ENCODE measurements around the gene PSMA8.
A peak's percentile ranks its signal among the peaks of the same experiment; 100 is the strongest.

Gene PSMA8

GRCh38 chr18:26133652-26134051, at the start of gene PSMA8:
TSS of gene PSMA8 (plus strand) at chr18:26133869. CDS start at chr18:26133966, 97 bp downstream.
- in situ Hi-C loops (cut with HindIII; ENCODE audit: low sequenced_read_pairs): no loop called here
- no peak for DNase-seq (ENCODE audit: low read depth, low spot score)
- no peak within 1 kb of the TSS for H3K4me3 ChIP-seq (ENCODE audit: low read depth, low read length)
- TF ChIP-seq, protein P1, sequence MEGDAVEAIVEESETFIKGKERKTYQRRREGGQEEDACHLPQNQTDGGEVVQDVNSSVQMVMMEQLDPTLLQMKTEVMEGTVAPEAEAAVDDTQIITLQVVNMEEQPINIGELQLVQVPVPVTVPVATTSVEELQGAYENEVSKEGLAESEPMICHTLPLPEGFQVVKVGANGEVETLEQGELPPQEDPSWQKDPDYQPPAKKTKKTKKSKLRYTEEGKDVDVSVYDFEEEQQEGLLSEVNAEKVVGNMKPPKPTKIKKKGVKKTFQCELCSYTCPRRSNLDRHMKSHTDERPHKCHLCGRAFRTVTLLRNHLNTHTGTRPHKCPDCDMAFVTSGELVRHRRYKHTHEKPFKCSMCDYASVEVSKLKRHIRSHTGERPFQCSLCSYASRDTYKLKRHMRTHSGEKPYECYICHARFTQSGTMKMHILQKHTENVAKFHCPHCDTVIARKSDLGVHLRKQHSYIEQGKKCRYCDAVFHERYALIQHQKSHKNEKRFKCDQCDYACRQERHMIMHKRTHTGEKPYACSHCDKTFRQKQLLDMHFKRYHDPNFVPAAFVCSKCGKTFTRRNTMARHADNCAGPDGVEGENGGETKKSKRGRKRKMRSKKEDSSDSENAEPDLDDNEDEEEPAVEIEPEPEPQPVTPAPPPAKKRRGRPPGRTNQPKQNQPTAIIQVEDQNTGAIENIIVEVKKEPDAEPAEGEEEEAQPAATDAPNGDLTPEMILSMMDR (IDR thresholded peaks at IDR 0.05; ENCODE audit: low read depth, low read length): no peak

GRCh38 chr18:26085056-26085455, 48.6 kb upstream of the PSMA8 start:
- H3K4me3 ChIP-seq (ENCODE audit: low read depth, low read length): no peak overlapping the region
- TF ChIP-seq, protein P1 (IDR thresholded peaks at IDR 0.05; ENCODE audit: low read depth, low read length): no peak
- in situ Hi-C loops (cut with HindIII; ENCODE audit: low sequenced_read_pairs): no loop called here
- DNase-seq (ENCODE audit: low read depth, low spot score): no peak

DNA sequence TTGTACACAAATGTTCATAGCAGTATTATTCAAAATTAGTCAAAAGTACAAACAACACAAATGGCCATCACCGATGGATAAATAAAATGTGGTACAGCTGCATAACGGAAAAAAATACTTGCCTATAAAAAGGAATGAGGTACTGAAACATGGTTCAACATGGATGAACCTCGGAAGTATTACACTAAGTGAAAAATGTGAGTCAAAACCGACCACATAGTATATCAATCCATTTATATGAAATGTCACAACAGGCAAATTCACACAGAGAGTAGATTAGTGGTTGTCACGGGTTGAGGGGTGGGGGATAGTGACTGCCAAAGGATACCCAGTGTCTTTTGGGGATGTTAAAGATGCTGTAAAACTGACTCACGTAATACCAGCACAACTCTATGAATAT, 46.7 kb upstream of the PSMA8 start:
- no peak overlapping the region for H3K4me3 ChIP-seq (ENCODE audit: low read depth, low read length)
- TF ChIP-seq, protein P1 (IDR thresholded peaks at IDR 0.05; ENCODE audit: low read depth, low read length): no peak
- in situ Hi-C loops (cut with HindIII; ENCODE audit: low sequenced_read_pairs): no loop called here
- no peak for DNase-seq (ENCODE audit: low read depth, low spot score)

GRCh38 chr18:26088487-26088886, 45.2 kb upstream of the PSMA8 start:
- DNase-seq (ENCODE audit: low read depth, low spot score): peak; percentile 5
- in situ Hi-C loops (cut with HindIII; ENCODE audit: low sequenced_read_pairs): no loop called here
- peak overlapping the region; percentile 88 for H3K4me3 ChIP-seq (ENCODE audit: low read depth, low read length)
- TF ChIP-seq, protein P1 (IDR thresholded peaks at IDR 0.05; ENCODE audit: low read depth, low read length): no peak

DNA sequence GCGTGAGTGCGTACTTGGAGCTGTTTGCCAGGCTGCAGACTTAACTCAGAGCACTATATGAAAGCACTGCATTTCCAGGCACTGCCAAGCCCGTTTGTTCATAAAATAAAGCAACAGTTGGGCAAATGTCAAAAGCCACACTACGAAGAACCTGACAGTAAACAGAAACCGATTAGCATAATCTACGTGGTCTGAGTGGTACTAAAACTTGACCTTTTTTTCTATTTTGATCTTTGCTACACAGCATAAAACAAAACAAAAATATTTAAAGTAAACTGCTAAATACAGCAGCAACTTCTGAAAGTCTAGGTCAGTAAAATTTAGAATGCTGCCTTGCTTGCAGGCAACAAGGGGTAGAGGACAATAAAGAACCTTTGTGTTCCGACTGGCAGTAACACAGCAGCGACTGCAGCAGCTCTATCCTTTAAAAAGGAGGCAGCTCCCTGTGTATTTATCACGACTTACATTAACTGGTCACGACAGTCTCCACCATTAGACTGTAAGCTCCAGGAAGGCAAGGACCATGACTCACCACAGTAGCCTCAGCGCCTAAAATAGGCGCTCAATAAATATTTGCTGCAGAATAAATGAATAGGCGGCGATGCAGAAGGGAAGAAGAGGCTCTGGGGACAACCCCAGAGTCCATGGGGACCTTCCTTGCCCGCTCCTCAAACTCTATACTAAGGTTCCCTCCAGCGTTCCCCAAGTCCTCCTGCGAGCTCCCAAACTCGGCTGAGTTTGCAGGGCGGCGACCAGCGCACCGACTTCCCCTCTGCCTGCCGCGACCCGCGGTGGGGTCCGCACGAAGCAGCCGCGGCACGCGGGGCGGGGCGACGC, 44.2 kb upstream of the PSMA8 start:
- peak; percentile 46 for DNase-seq (ENCODE audit: low read depth, low spot score)
- in situ Hi-C loops (cut with HindIII; ENCODE audit: low sequenced_read_pairs): no loop called here
- H3K4me3 ChIP-seq (ENCODE audit: low read depth, low read length): peak overlapping the region; percentile 88

DNA sequence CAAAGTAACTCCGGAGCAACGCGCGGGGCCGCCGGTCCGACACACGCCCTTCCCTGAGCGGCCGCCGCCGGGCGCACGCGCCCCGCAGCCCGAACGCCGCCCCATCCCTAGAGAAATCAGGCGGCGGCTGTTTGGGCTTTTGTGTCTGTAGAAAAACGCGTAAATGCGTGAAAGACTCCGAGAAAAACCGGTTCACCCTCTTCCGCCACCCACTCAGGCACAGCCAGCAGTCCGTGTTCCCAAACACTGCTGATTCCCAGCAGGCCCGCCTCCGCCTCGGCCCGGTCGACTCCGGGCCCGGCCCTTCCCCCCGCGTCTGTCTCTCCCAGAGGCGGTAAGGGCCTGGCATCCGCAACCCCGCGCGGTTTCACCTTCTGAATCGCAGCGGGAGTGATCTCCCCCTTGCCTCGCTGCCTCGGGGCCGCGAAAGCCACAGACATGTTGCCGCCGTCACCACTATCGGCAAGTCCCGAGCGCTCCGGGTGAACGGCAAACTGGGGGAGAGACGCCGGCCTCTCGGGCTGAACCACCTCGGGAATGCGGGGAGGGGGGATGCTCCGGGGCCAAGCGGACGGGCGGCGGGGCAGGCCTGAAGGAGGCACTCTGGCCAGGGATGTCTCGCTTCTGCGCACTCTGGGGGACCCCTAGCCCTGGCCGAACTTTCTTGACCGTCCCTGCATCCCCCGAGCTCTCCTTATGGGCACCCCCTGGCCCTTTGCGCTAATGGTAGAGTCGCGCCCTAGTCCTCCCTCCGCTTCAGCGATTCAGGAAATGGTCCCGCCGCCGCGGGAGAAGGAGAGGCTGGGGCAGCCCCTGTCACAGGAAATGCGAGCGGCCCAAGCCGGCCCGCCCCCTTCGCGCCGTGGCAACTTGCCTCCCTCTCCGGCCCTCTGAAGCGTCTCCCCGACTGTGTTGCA, 43.3 kb upstream of the PSMA8 start, which contains the start of gene SS18:
Gene SS18, minus strand, starts transcription at position 484 of the 917 bp plus-strand sequence. Its CDS starts 44 bp downstream, at position 440.
- TF ChIP-seq, protein P1 (IDR thresholded peaks at IDR 0.05; ENCODE audit: low read depth, low read length): no peak
- DNase-seq (ENCODE audit: low read depth, low spot score): peak; percentile 96
- in situ Hi-C loops (cut with HindIII; ENCODE audit: low sequenced_read_pairs): no loop called here
- H3K4me3 ChIP-seq (ENCODE audit: low read depth, low read length): peak within 1 kb of the TSS; percentile 88

More for the DNA sequence above, 44.2 kb upstream of the PSMA8 start:
- TF ChIP-seq, protein P1 (IDR thresholded peaks at IDR 0.05; ENCODE audit: low read depth, low read length): no peak

Data from astrocyte of the spinal cord (primary cell).